LNCAP (cell line): ENCODE measurements around the gene HBQ1.

Experiments used
- TF ChIP-seq, protein P1 (sequence below): fragments of 450-650 bp; IDR thresholded peaks from 2 replicates; pipeline ENCODE4 v1.5.1; 2017; ENCODE audit warnings: mild to moderate bottlenecking

The HBQ1 gene

GRCh38 chr16:155031-155398 is 25.2 kb upstream of the HBQ1 start:
- TF ChIP-seq, protein P1, sequence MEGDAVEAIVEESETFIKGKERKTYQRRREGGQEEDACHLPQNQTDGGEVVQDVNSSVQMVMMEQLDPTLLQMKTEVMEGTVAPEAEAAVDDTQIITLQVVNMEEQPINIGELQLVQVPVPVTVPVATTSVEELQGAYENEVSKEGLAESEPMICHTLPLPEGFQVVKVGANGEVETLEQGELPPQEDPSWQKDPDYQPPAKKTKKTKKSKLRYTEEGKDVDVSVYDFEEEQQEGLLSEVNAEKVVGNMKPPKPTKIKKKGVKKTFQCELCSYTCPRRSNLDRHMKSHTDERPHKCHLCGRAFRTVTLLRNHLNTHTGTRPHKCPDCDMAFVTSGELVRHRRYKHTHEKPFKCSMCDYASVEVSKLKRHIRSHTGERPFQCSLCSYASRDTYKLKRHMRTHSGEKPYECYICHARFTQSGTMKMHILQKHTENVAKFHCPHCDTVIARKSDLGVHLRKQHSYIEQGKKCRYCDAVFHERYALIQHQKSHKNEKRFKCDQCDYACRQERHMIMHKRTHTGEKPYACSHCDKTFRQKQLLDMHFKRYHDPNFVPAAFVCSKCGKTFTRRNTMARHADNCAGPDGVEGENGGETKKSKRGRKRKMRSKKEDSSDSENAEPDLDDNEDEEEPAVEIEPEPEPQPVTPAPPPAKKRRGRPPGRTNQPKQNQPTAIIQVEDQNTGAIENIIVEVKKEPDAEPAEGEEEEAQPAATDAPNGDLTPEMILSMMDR, result no peak

- TF ChIP-seq, protein P1, result no peak
These were observed 21.0 kb upstream of the HBQ1 start for GRCh38 chr16:159136-159849.

DNA sequence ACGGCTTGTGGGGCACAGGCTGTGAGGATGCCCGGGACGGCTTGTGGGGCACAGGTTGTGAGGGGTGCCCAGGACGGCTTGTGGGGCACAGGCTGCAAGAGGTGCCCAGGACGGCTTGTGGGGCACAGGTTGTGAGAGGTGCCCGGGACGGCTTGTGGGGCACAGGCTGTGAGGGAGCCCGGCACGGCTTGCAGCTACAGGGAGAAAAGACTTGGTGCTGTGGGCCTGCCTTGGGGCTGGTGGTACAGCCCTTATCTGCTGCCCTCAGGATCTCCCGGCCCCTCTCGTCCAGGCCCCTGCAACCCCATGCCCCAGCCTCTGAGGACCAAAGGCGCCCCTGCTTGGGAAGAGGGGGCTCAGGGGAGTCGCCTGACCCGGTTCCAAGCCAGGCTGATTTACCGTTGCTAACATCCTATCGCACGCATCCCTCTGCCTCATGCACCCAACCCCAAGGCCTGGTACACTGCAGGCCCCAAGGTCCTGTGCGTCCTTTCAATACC is 19.5 kb upstream of the HBQ1 start:
- TF ChIP-seq, protein P1, result no peak

GRCh38 chr16:162271-162991 is 17.8 kb upstream of the HBQ1 start:
- TF ChIP-seq, protein P1, result no peak

DNA sequence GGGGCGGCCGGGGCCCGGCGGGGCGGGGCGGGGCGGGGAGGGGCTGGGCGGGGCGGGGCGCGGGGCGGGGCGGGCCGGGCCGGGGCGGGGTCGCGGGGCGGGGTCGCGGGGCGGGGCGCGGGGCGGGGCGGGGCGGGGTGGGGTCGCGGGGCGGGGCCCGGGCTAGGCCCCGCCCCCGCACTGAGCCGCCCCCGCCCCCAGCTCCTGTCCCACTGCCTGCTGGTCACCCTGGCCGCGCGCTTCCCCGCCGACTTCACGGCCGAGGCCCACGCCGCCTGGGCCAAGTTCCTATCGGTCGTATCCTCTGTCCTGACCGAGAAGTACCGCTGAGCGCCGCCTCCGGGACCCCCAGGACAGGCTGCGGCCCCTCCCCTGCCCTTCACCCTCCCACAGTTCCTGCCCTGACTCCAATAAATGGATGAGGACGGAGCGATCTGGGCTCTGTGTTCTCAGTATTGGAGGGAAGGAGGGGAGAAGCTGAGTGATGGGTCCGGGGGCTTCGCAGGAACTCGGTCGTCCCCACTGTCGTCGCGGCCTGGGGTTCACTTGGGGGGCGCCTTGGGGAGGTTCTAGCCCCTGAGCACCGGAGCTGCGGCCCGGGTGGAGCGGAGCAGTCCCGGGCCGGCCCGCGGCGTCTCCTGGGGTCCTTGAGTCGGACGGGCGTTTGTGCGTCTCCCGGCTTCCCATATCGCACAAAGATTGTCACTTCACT is 15.3 kb upstream of the HBQ1 start:
- TF ChIP-seq, protein P1, result no peak

GRCh38 chr16:165539-166374 is 14.5 kb upstream of the HBQ1 start, which contains the start of gene HBM:
Gene HBM, plus strand, starts transcription at chr16:165978. Its CDS starts 20 bp downstream, at chr16:165998.
- TF ChIP-seq, protein P1, result no peak
